B cell (primary cell): ENCODE measurements around the gene PLPPR3. TPM values are rescaled to one million over a fixed set of nuclear protein-coding genes. Genes with fewer than 3 reads are reported as not detected.

ENCODE experiments used
- ATAC-seq: fragments of 200-7000 bp; cut with Tn5 transposase; one replicate; pipeline ENCODE4 v1.10.0; 2021; ENCODE audit warnings: low read depth, mild to moderate bottlenecking, moderate number of reproducible peaks, moderate library complexity
- CTCF ChIA-PET: fragments of 350-600 bp; sonication (Branson Sonifier 250); formaldehyde crosslinking; loops from one replicate; lab custom pipeline; 2021; ENCODE audit warnings: antibody characterized with exemption, inconsistent platforms; lab: Charles Lee
- POLR2A ChIA-PET: fragments of 350-600 bp; sonication (Branson Sonifier 250); formaldehyde crosslinking; loops from one replicate; lab custom pipeline; 2021; ENCODE audit warnings: antibody characterized with exemption; lab: Charles Lee
- DNase-seq: peaks from one replicate; pipeline ENCODE4 v3.0.0; 2013
- H2AFZ ChIP-seq: 2 replicates; pipeline ENCODE4 v1.6.1; 2012; ENCODE audit warnings: mild to moderate bottlenecking, low read depth, low read length; ENCODE audit not compliant: insufficient read depth, poor library complexity, severe bottlenecking
- H3K27ac ChIP-seq, 2 donors: 1 replicate in 1 of 2; 2 replicates in 1 of 2; pipeline ENCODE4 v1.5.1; 2012 to 2013; ENCODE audit warnings: low read length in 2 of 2, mild to moderate bottlenecking in 2 of 2, moderate library complexity in 1 of 2
- H3K27me3 ChIP-seq, 4 experiments: fragments of 200-600 bp in 1 of 4; sonication (generic) in 1 of 4; replicated peaks in 1 of 4; 1 replicate in 2 of 4; 2 replicates in 2 of 4; pipeline versions ENCODE4 v1.6.1 to v1.7.0; 2013 to 2016; ENCODE audit warnings: low read length in 3 of 4, mild to moderate bottlenecking in 2 of 4, mixed read lengths in 1 of 4, moderate library complexity in 1 of 4; ENCODE audit not compliant: insufficient read depth in 4 of 4, control insufficient read depth in 3 of 4; ENCODE audit errors: control extremely low read depth in 1 of 4
- H3K36me3 ChIP-seq, 2 experiments: replicated peaks in 1 of 2; 1 replicate in 1 of 2; 2 replicates in 1 of 2; pipeline versions ENCODE4 v1.6.1 to v1.7.1; 2013; ENCODE audit warnings: low read length in 1 of 2; ENCODE audit not compliant: insufficient read depth in 2 of 2, control insufficient read depth in 1 of 2; ENCODE audit errors: control extremely low read depth in 1 of 2, extremely low read depth in 1 of 2
- H3K4me1 ChIP-seq, 2 donors: fragments of 200-600 bp in 1 of 2; sonication (generic) in 1 of 2; 1 replicate in 1 of 2; 2 replicates in 1 of 2; pipeline versions ENCODE4 v1.5.1 to v1.6.1; 2013 to 2017; ENCODE audit warnings: low read length in 2 of 2; ENCODE audit not compliant: control insufficient read depth in 2 of 2, insufficient read depth in 2 of 2
- H3K4me2 ChIP-seq: replicated peaks from 2 replicates; pipeline ENCODE3; 2012; ENCODE audit warnings: mild to moderate bottlenecking, low read depth, low read length; ENCODE audit not compliant: poor library complexity, severe bottlenecking
- H3K4me3 ChIP-seq, 5 experiments: fragments of 200-600 bp in 1 of 5; sonication (generic) in 1 of 5; 1 replicate in 3 of 5; 2 replicates in 2 of 5; pipeline versions ENCODE4 v1.5.1 to v1.7.0; 2011 to 2016; ENCODE audit warnings: low read length in 4 of 5, mild to moderate bottlenecking in 4 of 5, low read depth in 2 of 5, control low read depth in 1 of 5, moderate library complexity in 1 of 5; ENCODE audit not compliant: insufficient read depth in 1 of 5; ENCODE audit errors: control extremely low read depth in 1 of 5, extremely low read depth in 1 of 5
- H3K79me2 ChIP-seq: fragments of 200-600 bp; sonication (generic); one replicate; pipeline ENCODE4 v1.6.0; 2016; ENCODE audit warnings: low read length; ENCODE audit not compliant: control insufficient read depth, insufficient read depth
- H3K9ac ChIP-seq: fragments of 200-600 bp; sonication (generic); 2 replicates; pipeline ENCODE4 v1.6.1; 2017; ENCODE audit warnings: mild to moderate bottlenecking, low read length, moderate library complexity
- H3K9me3 ChIP-seq, 3 donors: one replicate each; pipeline versions ENCODE4 v1.6.1 to v1.7.1; 2013; ENCODE audit warnings: low read length in 2 of 3; ENCODE audit not compliant: control insufficient read depth in 2 of 3, insufficient read depth in 1 of 3; ENCODE audit errors: control extremely low read depth in 1 of 3
- H4K20me1 ChIP-seq: 2 replicates; pipeline ENCODE4 v1.6.0; 2012; ENCODE audit warnings: mild to moderate bottlenecking, low read length; ENCODE audit not compliant: insufficient read depth, control insufficient read depth, poor library complexity, severe bottlenecking
- H3K27ac Mint-ChIP-seq: one replicate; pipeline ENCODE4 v1.8.0; 2021; ENCODE audit warnings: mixed read lengths
- H3K27me3 Mint-ChIP-seq: one replicate; pipeline ENCODE4 v1.8.0; 2021; ENCODE audit warnings: mixed read lengths
- H3K4me1 Mint-ChIP-seq: one replicate; pipeline ENCODE4 v1.8.0; 2021; ENCODE audit warnings: mixed read lengths
- H3K4me3 Mint-ChIP-seq: one replicate; pipeline ENCODE4 v1.8.0; 2021; ENCODE audit warnings: mixed read lengths
- H3K9me3 Mint-ChIP-seq: one replicate; pipeline ENCODE4 v1.8.0; 2022; ENCODE audit warnings: mixed read lengths; ENCODE audit not compliant: insufficient read depth
- EZH2 ChIP-seq: IDR thresholded peaks from 2 replicates; pipeline ENCODE4 v1.6.1; 2012; ENCODE audit warnings: borderline replicate concordance, low read depth, mild to moderate bottlenecking, moderate library complexity, low read length; ENCODE audit not compliant: insufficient read depth, poor library complexity, severe bottlenecking
- WGBS: methylation state at CpG from one replicate; pipeline ENCODE4 v1.1.5; 2013; ENCODE audit warnings: missing lambda C conversion rate; ENCODE audit not compliant: insufficient coverage; 5-methylcytosine and 5-hydroxymethylcytosine counted together
- intact Hi-C: fragments of 100-400 bp; cut with micrococcal nuclease; formaldehyde crosslinking; loops from one replicate; pipeline ENCODE4 v1.10.0; 2022
- polyA plus RNA-seq: library from polyadenylated mRNA; depleted of rRNA; stranded (reverse); fragments of >200 nt; gene quantifications from 2 replicates; pipeline ENCODE4 v1.2.3, GENCODE V29; 2012
- total RNA-seq, 2 donors: library from RNA; stranded (reverse); fragments of 120-200 nt in 1 of 2; gene quantifications; 1 replicate in 1 of 2; 2 replicates in 1 of 2; pipeline versions ENCODE4 v1.2.3 to v1.2.4, GENCODE V29; 2013 to 2022
- TF ChIP-seq, protein P1 (sequence below): fragments of 200-600 bp; IDR thresholded peaks from one replicate; pipeline ENCODE4 v1.8.0; 2022; ENCODE audit warnings: antibody characterized with exemption, mild to moderate bottlenecking

PLPPR3 gene
- total and polyA plus RNA-seq, 2 donors (not counting 1 experiment from before 2014, with no cell fraction given): not detected

DNA sequence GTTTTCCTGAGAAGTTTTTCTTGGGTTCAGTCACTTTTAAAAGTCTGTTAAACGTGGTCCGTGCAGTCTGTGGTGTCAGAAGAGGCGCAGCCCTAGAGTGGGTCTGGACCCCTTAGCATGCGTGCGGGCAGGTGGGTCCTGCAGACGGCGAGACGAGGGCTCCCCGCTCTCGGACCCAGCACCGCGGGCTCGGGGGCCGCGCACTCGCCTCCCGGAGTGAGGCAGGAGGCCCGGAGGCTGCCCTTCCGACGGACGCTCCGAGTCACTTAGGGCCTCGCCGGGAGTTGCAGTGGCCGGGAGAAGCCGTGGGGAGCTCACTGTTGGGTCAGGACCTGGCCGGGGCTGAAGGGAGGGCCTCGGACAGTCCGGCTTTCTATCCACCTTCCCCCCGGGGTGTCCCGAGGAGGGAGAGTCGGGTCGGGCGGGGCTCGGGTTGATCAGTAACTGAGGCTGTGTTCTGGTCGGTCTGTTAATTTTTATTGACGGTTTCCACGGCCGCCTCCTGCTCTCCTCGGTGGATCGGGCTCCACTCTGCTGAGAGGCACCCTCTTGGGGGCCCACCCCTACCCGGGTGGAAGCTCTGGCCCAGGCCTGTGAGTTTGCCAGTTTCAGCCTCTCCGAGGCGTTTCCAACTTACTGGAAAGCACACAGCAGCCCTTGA, 23.2 kb downstream of the PLPPR3 start:
- H3K27me3 Mint-ChIP-seq: no peaks in the 10 kb centered on the region
- Histone ChIP-seq H3K79me2 (peaks cover 67% of the 10 kb centered on the region), H3K4me3 (peak overlapping the region; percentile 57 to 86 (median 68)), H3K27me3 (no peaks in the 10 kb centered on the region), H3K9ac (peak overlapping the region; percentile 75), H3K27ac (peak overlapping the region; percentile 40 to 74), H3K9me3 (no peaks in the 10 kb centered on the region), H3K4me2 (peak overlapping the region; percentile 99), H3K36me3 (peaks cover 0 to 42% of the 10 kb centered on the region in 2 experiments), H4K20me1 (peaks cover 57% of the 10 kb centered on the region), H3K4me1 (peaks cover 22 to 49% of the 10 kb centered on the region in 2 donors), H2AFZ (no peak overlapping the region)
- no peak for TF ChIP-seq EZH2
- TF ChIP-seq, protein P1, sequence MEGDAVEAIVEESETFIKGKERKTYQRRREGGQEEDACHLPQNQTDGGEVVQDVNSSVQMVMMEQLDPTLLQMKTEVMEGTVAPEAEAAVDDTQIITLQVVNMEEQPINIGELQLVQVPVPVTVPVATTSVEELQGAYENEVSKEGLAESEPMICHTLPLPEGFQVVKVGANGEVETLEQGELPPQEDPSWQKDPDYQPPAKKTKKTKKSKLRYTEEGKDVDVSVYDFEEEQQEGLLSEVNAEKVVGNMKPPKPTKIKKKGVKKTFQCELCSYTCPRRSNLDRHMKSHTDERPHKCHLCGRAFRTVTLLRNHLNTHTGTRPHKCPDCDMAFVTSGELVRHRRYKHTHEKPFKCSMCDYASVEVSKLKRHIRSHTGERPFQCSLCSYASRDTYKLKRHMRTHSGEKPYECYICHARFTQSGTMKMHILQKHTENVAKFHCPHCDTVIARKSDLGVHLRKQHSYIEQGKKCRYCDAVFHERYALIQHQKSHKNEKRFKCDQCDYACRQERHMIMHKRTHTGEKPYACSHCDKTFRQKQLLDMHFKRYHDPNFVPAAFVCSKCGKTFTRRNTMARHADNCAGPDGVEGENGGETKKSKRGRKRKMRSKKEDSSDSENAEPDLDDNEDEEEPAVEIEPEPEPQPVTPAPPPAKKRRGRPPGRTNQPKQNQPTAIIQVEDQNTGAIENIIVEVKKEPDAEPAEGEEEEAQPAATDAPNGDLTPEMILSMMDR: no peak
- ATAC-seq (no peak), DNase-seq (peak; percentile 58)
- 4% methylated on average over 42 of the region's 44 CpGs for WGBS
- intact Hi-C loops: no loop called here
- peaks cover 44% of the 10 kb centered on the region for H3K4me1 Mint-ChIP-seq
- H3K27ac Mint-ChIP-seq: peak overlapping the region; percentile 88
- peak overlapping the region; percentile 92 for H3K4me3 Mint-ChIP-seq
- ChIA-PET CTCF (interaction anchor here (0.6 to 1.4 kb wide), 2 partner anchors 110 to 1221 kb away, joined by 3 to 4 read pairs; no protein-coding TSS in a partner anchor), POLR2A (interaction anchor here (0.6 kb wide), 1 partner anchor 269 kb away, joined by 4 read pairs; no protein-coding TSS in a partner anchor)
- no peaks in the 10 kb centered on the region for H3K9me3 Mint-ChIP-seq
